Measurements from ENCODE around the gene OPN1LW. TPM values are rescaled to one million over a fixed set of nuclear protein-coding genes. Genes with fewer than 3 reads are reported as not detected.
"Not testable (repeated sequence)": the region's sequence is repeated elsewhere in the genome, so short reads cannot be mapped to it uniquely, and the experiment has no call there.

The OPN1LW gene
- total RNA-seq, 1 experiment from 2014 or later: not detected

- intact Hi-C loops (cut with micrococcal nuclease; ENCODE audit: unreplicated experiment); H3K27me3 ChIP-seq (replicated peaks; ENCODE audit: insufficient read depth, low read depth, low read length, poor library complexity); H3K4me3 ChIP-seq (ENCODE audit: low read depth, low read length, poor library complexity, severe bottlenecking); CTCF ChIA-PET; DNase-seq (ENCODE audit: low spot score); H3K27ac ChIP-seq (ENCODE audit: low read depth, low read length, poor library complexity, severe bottlenecking); H3K9me3 ChIP-seq (ENCODE audit: low read depth, low read length, poor library complexity, severe bottlenecking); H3K4me1 ChIP-seq (ENCODE audit: insufficient read depth, low read length, poor library complexity, severe bottlenecking); H3K36me3 ChIP-seq (ENCODE audit: insufficient read depth, low read length, poor library complexity, severe bottlenecking); BruUV-seq (replicated peaks); POLR2A ChIA-PET (ENCODE audit: low non-redundant PET): not testable (repeated sequence)
Measured at GRCh38 chrX:154192846-154193245, 48.8 kb downstream of the OPN1LW start.

- intact Hi-C loops (cut with micrococcal nuclease; ENCODE audit: unreplicated experiment); H3K9me3 ChIP-seq (ENCODE audit: low read depth, low read length, poor library complexity, severe bottlenecking); H3K27ac ChIP-seq (ENCODE audit: low read depth, low read length, poor library complexity, severe bottlenecking); H3K27me3 ChIP-seq (replicated peaks; ENCODE audit: insufficient read depth, low read depth, low read length, poor library complexity); DNase-seq (ENCODE audit: low spot score); BruUV-seq (replicated peaks); H3K4me3 ChIP-seq (ENCODE audit: low read depth, low read length, poor library complexity, severe bottlenecking); H3K4me1 ChIP-seq (ENCODE audit: insufficient read depth, low read length, poor library complexity, severe bottlenecking); POLR2A ChIA-PET (ENCODE audit: low non-redundant PET); CTCF ChIA-PET; H3K36me3 ChIP-seq (ENCODE audit: insufficient read depth, low read length, poor library complexity, severe bottlenecking): not testable (repeated sequence)
Measured at GRCh38 chrX:154194316-154194715, 50.3 kb downstream of the OPN1LW start.

GRCh38 chrX:154196466-154196865 is 52.4 kb downstream of the OPN1LW start:
- DNase-seq (ENCODE audit: low spot score); CTCF ChIA-PET; intact Hi-C loops (cut with micrococcal nuclease; ENCODE audit: unreplicated experiment); H3K4me3 ChIP-seq (ENCODE audit: low read depth, low read length, poor library complexity, severe bottlenecking); H3K9me3 ChIP-seq (ENCODE audit: low read depth, low read length, poor library complexity, severe bottlenecking); POLR2A ChIA-PET (ENCODE audit: low non-redundant PET); H3K4me1 ChIP-seq (ENCODE audit: insufficient read depth, low read length, poor library complexity, severe bottlenecking); BruUV-seq (replicated peaks); H3K27ac ChIP-seq (ENCODE audit: low read depth, low read length, poor library complexity, severe bottlenecking); H3K27me3 ChIP-seq (replicated peaks; ENCODE audit: insufficient read depth, low read depth, low read length, poor library complexity); H3K36me3 ChIP-seq (ENCODE audit: insufficient read depth, low read length, poor library complexity, severe bottlenecking): not testable (repeated sequence)

Other genes with a start within 250 kb of the OPN1LW start
- not detected in 2 replicates for gene AVPR2, start 239.6 kb upstream of the OPN1LW start, total RNA-seq (2021)
- gene ARHGAP4, start 218.0 kb upstream of the OPN1LW start, total RNA-seq (2021): 43.0 and 45.7 TPM in 2 replicates
- 136 and 140 TPM in 2 replicates for gene NAA10, start 209.2 kb upstream of the OPN1LW start, total RNA-seq (2021)
- 3.4 and 5.7 TPM in 2 replicates for gene RENBP, start 199.6 kb upstream of the OPN1LW start, total RNA-seq (2021)
- gene HCFC1, start 172.4 kb upstream of the OPN1LW start, total RNA-seq (2021): 124 and 137 TPM in 2 replicates
- 2.8 and 6.8 TPM in 2 replicates for gene TMEM187, start 171.5 kb upstream of the OPN1LW start, total RNA-seq (2021)
- gene IRAK1, start 124.3 kb upstream of the OPN1LW start, total RNA-seq (2021): 118 and 147 TPM in 2 replicates
- gene MECP2, start 46.5 kb upstream of the OPN1LW start, total RNA-seq (2021): 51.9 and 52.8 TPM in 2 replicates
- gene OPN1MW, start 38.4 kb downstream of the OPN1LW start, total RNA-seq (2021): not detected in 2 replicates
- gene OPN1MW2, start 75.5 kb downstream of the OPN1LW start, total RNA-seq (2021): not detected in 2 replicates
- gene OPN1MW3, start 113.3 kb downstream of the OPN1LW start, total RNA-seq (2021): not detected in 2 replicates
- not detected in 2 replicates for gene TEX28, start 150.9 kb downstream of the OPN1LW start, total RNA-seq (2021)
- not detected in 2 replicates for gene TKTL1, start 151.6 kb downstream of the OPN1LW start, total RNA-seq (2021)
- gene FLNA, start 230.4 kb downstream of the OPN1LW start, total RNA-seq (2021): 1,123 and 1,210 TPM in 2 replicates
- gene EMD, start 235.1 kb downstream of the OPN1LW start, total RNA-seq (2021): 79.6 and 84.7 TPM in 2 replicates